OCI-LY3 (cell line): Measurements from ENCODE around the gene IRF9.
A peak's percentile ranks its signal among the peaks of the same experiment; 100 is the strongest.

ENCODE experiments used
- H2AFZ ChIP-seq: fragments of 200-600, 300-600 bp; shearing (Covaris generic); 2 replicates; pipeline ENCODE4 v1.6.0; 2014; ENCODE audit warnings: antibody characterized with exemption, low read depth, low read length
- H3K27ac ChIP-seq: fragments of 200-600, 300-600 bp; sonication (generic); 2 replicates; pipeline ENCODE4 v1.5.1; 2014; ENCODE audit warnings: mild to moderate bottlenecking, low read length, moderate library complexity, mixed read lengths
- H3K27me3 ChIP-seq: fragments of 200-600, 300-600 bp; sonication (generic); 2 replicates; pipeline ENCODE4 v1.6.1; 2014; ENCODE audit warnings: low read depth, low read length, mixed read lengths
- H3K36me3 ChIP-seq: fragments of 200-600, 300-600 bp; sonication (generic); replicated peaks from 2 replicates; pipeline ENCODE3; 2014; ENCODE audit warnings: low read depth, low read length, mixed read lengths
- H3K4me1 ChIP-seq: fragments of 300-600, 200-600 bp; sonication (generic); 2 replicates; pipeline ENCODE4 v1.6.1; 2014; ENCODE audit warnings: low read length, mixed read lengths
- H3K4me2 ChIP-seq: fragments of 200-600, 300-600 bp; sonication (generic); 2 replicates; pipeline ENCODE4 v1.6.1; 2014; ENCODE audit warnings: low read length, mixed read lengths
- H3K4me3 ChIP-seq: fragments of 300-600, 200-600 bp; sonication (generic); 2 replicates; pipeline ENCODE4 v1.5.1; 2014; ENCODE audit warnings: antibody characterized with exemption, mild to moderate bottlenecking, low read length, moderate library complexity
- H3K79me2 ChIP-seq: fragments of 300-600, 200-600 bp; shearing (Covaris generic); 2 replicates; pipeline ENCODE4 v1.6.1; 2014; ENCODE audit warnings: mild to moderate bottlenecking, low read length, mixed read lengths
- H3K9ac ChIP-seq: fragments of 300-600, 200-600 bp; shearing (Covaris generic); 2 replicates; pipeline ENCODE4 v1.6.0; 2014; ENCODE audit warnings: mild to moderate bottlenecking, low read length, moderate library complexity
- H3K9me3 ChIP-seq: fragments of 200-600, 300-600 bp; shearing (Covaris generic); 2 replicates; pipeline ENCODE4 v1.6.1; 2014; ENCODE audit warnings: low read length, mixed read lengths; ENCODE audit not compliant: insufficient read depth
- H4K20me1 ChIP-seq: fragments of 200-600, 300-600 bp; sonication (generic); 2 replicates; pipeline ENCODE4 v1.6.1; 2016; ENCODE audit warnings: low read length, mixed read lengths; ENCODE audit not compliant: insufficient read depth
- EZH2phosphoT487 ChIP-seq: fragments of 200-600 bp; shearing (Covaris generic); IDR thresholded peaks from 2 replicates; pipeline ENCODE4 v1.6.1; 2018; ENCODE audit warnings: antibody characterized with exemption, mixed run types, low read depth
- TF ChIP-seq, protein P1 (sequence below): fragments of 200-600, 300-600 bp; sonication (generic); IDR thresholded peaks from 2 replicates; pipeline ENCODE4 v1.5.1; 2014; ENCODE audit warnings: antibody characterized with exemption, low read length, low read depth

IRF9 gene

DNA sequence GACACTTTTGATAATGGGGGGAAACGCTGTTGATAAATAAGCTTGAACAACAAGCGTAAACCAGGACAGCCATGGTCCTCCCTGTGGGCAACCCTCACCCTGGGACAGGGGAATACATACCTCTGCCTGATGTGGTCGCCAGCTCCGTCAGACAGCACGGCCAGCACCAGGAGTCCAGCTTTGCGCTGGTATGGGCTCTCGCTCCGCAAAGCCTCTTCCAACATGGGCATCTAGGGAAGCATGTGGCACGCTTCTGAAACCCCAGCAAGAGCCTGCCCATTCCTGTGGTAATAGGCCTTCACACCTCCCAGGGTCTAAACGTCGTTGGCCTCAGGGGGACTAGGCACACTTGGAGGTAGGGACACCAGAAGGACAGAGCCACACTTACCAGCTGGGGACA is 24.7 kb downstream of the IRF9 start:
- no peak overlapping the region for H3K27ac ChIP-seq
- H3K79me2 ChIP-seq: peaks cover 26% of the 10 kb centered on the region
- no peaks in the 10 kb centered on the region for H3K27me3 ChIP-seq
- no peak overlapping the region for H2AFZ ChIP-seq
- no peaks in the 10 kb centered on the region for H4K20me1 ChIP-seq
- H3K36me3 ChIP-seq: peaks cover 56% of the 10 kb centered on the region
- H3K9ac ChIP-seq: no peak overlapping the region
- H3K4me2 ChIP-seq: no peak overlapping the region
- H3K4me1 ChIP-seq: peaks cover 15% of the 10 kb centered on the region
- no peaks in the 10 kb centered on the region for H3K9me3 ChIP-seq
- TF ChIP-seq, protein P1, sequence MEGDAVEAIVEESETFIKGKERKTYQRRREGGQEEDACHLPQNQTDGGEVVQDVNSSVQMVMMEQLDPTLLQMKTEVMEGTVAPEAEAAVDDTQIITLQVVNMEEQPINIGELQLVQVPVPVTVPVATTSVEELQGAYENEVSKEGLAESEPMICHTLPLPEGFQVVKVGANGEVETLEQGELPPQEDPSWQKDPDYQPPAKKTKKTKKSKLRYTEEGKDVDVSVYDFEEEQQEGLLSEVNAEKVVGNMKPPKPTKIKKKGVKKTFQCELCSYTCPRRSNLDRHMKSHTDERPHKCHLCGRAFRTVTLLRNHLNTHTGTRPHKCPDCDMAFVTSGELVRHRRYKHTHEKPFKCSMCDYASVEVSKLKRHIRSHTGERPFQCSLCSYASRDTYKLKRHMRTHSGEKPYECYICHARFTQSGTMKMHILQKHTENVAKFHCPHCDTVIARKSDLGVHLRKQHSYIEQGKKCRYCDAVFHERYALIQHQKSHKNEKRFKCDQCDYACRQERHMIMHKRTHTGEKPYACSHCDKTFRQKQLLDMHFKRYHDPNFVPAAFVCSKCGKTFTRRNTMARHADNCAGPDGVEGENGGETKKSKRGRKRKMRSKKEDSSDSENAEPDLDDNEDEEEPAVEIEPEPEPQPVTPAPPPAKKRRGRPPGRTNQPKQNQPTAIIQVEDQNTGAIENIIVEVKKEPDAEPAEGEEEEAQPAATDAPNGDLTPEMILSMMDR: no peak
- TF ChIP-seq EZH2phosphoT487: no peak
- no peak overlapping the region for H3K4me3 ChIP-seq

DNA sequence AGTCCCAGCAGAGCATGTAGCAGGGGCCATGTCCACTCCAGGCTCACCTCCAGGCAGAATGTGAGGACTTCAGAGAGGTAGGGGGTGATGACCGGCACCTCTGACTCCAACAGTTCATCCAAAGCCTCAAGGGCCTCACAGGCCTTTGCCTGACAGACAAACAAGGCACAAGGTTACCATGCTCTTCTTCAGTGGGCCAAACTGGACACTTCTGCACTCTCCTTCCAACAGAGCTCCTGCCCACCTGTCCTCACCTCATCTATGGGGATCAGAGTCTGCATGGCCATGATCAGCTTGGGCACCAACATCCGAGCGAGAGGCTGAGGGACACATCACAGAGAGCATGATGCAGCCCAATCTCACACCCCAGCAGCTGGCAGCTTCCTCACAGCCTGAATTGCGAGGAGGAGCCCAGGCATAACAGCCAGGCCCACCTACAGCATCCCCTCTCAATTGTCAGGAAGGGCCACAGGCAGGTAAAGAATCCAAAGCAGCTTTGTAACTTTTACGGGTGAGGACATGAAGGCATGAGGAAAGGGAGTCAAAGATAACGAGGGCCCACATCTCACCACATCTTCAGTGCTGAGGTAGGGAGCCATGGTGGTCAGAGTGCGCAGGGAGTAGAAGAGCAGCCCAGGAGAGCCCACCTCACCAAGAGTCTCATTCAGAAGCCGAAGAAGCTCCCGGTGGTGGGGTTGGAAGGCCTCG is 25.9 kb downstream of the IRF9 start:
- Histone ChIP-seq H3K36me3 (peaks cover 54% of the 10 kb centered on the region), H3K9me3 (no peaks in the 10 kb centered on the region), H3K27ac (no peak overlapping the region), H3K79me2 (peaks cover 27% of the 10 kb centered on the region), H3K4me1 (peaks cover 15% of the 10 kb centered on the region), H3K4me2 (peak overlapping the region; percentile 99), H3K4me3 (peak overlapping the region; percentile 99; the same call in 1 of the 2 replicates), H3K9ac (no peak overlapping the region), H2AFZ (no peak overlapping the region), H3K27me3 (no peaks in the 10 kb centered on the region), H4K20me1 (no peaks in the 10 kb centered on the region)
- no peak for TF ChIP-seq EZH2phosphoT487
- TF ChIP-seq, protein P1: no peak

DNA sequence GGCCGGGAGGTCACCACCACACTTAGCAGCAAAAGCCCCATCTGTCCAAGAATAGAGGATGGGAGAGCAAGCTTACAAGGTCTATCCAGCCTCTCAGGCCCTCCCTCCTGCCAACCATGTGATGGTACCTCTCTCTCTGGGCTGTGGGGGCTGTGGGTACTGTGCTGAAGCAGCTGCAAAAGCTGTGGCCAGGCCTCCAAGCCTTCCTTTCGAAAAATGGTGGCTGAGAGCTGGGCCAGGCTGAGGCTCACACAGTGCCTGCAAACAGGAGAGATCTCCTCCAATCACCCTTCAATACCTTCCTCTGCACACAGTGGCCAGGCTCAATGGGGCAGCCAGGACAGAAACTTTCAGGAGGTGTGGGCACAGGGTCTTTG is 26.5 kb downstream of the IRF9 start:
- H3K4me3 ChIP-seq: peak overlapping the region; percentile 99
- H3K27ac ChIP-seq: no peak overlapping the region
- peaks cover 56% of the 10 kb centered on the region for H3K36me3 ChIP-seq
- H2AFZ ChIP-seq: no peak overlapping the region
- H3K4me2 ChIP-seq: peak overlapping the region; percentile 99
- peak overlapping the region; percentile 85 for H3K9ac ChIP-seq
- H3K79me2 ChIP-seq: peaks cover 33% of the 10 kb centered on the region
- TF ChIP-seq, protein P1: no peak
- H3K9me3 ChIP-seq: no peaks in the 10 kb centered on the region
- H4K20me1 ChIP-seq: no peaks in the 10 kb centered on the region
- peaks cover 15% of the 10 kb centered on the region for H3K4me1 ChIP-seq
- no peaks in the 10 kb centered on the region for H3K27me3 ChIP-seq

DNA sequence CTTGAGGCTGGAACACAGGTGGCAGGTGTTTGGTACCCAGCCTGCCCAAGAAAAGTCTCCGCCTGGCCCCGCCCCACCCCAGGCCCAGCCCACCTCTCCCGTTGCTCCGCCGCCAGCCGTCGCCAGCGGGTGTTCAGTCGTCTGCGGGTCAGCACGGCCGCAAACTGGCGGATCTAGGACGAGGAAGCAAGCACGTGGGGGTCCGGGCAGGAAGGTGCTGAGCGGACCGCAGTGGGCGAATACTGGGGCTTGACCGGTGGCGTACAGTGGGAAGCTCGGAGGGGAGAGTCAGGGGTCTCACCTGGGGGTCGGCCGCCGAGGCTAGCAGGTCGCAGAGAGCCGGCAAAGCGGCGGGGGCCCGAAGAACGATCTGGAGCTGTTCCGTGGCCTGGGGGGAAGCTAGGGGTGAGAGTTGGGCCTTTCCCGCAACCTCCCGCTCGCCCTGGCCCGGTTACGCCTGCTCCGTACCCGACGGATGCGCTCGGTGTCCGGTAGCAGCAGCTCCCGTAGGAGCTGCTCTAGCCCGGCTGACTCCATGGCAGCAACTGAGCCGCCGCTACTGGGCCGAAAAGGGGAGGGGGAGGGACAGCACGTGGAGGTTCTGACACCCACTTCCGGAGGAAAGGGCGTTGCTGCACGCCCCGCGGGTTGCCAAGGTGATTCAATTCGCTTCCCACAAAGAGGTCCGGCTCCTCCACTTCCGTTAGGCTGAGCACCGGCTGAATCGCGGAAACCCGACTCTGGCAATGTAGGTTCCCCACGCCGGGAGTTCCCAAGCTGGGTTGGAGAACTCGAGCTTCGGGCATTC is 27.4 kb downstream of the IRF9 start, which contains the start of gene IPO4:
IPO4 (minus strand) TSS at position 566 of the 808 bp plus-strand sequence; CDS start at position 537, 29 bp downstream.
- H3K4me2 ChIP-seq: peak within 1 kb of the TSS; percentile 99
- peak within 1 kb of the TSS; percentile 99 for H3K4me3 ChIP-seq
- no peaks in the 10 kb centered on the region for H4K20me1 ChIP-seq
- TF ChIP-seq EZH2phosphoT487: no peak
- TF ChIP-seq, protein P1: no peak
- H3K9ac ChIP-seq: peak within 1 kb of the TSS; percentile 85
- no peaks in the 10 kb centered on the region for H3K9me3 ChIP-seq
- H3K27ac ChIP-seq: peak within 1 kb of the TSS; percentile 65
- peaks cover 53% of the 10 kb centered on the region for H3K36me3 ChIP-seq
- H2AFZ ChIP-seq: peak within 1 kb of the TSS; percentile 57; the same call in 1 of the 2 replicates
- no peaks in the 10 kb centered on the region for H3K27me3 ChIP-seq
- peaks cover 15% of the 10 kb centered on the region for H3K4me1 ChIP-seq
- H3K79me2 ChIP-seq: peaks cover 38% of the 10 kb centered on the region
